ENCODE data around the gene DIP2B.

The DIP2B gene

DNA sequence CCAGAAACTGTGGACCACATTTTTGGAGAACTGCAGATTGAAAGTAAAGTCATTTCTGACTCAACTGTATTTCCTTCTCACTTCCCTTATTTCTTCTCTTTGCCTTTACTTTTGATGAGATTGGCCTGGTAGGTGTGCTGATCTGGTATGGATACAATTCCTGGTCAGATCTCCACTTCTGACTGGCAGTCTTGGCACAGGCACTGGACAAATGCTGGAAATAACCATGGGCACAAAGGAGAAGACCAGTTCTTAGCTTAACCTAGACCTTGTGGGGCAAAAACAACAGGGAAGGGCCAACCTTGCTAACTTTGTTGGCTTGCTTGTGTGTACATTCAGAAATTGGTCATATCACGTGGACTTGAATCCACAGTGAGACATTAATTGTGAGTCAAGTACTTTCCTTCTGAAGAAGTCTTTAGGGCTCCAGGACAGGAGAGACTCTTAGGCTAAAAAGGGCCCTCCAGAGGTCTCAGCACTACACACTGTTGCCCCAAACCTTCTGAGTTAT, 75.0 kb downstream of the DIP2B start:
- no peak for DNase-seq (ENCODE audit: low read depth)

GRCh38 chr12:50580436-50580835, 75.7 kb downstream of the DIP2B start:
- no peak for DNase-seq (ENCODE audit: low read depth)

DNA sequence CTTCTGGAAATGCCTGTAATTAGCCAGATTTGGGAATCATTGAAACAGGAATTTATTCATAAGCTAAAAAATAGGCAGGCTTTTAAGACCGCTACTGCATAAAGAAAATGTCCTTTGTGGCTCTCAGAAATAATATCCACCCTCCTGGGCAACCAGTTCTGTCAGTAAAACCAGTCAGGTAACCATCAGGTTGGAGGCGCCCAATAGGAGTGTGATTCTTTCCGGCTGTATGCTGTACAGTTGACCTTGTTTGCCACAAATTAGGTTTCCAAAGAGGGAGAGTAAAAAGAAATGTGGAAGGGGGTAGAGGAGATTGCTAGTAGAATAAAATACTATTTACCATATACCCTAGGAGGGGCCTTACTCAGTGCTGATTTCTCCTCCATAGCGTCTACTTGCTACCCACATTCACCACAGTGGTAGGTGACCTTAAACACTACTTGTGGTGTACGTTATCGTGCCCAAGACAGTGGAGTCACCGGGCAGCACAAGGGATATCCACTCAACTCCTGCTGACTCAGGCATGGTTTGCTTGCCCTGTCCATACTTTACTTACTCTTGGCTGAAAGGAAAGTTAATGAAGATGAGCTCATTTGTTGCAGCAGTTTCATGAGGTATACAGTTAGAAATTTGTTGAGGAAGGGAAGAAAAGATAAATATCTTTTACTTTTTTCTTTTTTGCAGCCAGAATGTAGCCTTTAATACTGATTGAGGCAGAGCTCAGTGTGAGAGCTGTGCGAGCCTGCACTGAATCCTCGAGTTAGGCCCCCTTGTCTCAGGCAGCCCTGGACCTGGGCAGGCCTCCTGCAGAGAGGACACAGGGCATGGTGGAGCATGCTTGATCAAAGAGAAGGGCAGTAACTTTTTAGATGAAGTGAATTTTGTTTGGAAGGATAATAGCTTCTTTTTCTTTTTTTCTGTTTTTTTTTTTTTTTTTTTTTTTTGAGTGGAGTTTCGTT, 76.7 kb downstream of the DIP2B start:
- no peak for DNase-seq (ENCODE audit: low read depth)

DNA sequence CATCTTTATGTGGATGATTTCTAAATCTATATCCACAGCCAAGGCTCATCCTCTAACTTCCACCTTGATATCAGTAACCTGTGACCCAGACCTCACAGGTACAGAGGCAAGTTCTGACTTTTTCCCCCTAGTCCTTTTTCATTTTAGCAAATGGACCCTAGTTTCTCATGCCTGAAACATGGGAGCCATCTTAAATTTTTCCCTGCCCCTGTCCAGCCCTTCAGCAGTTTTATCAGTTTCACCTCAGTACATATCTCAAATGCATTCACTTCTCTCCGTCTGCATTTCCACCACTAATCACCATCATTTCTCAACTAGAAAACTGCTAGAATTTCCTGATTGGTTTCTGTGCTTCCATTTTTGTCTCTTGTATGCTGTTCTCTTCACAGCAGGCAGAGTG, 79.3 kb downstream of the DIP2B start:
- DNase-seq (ENCODE audit: low read depth): no peak

DNA sequence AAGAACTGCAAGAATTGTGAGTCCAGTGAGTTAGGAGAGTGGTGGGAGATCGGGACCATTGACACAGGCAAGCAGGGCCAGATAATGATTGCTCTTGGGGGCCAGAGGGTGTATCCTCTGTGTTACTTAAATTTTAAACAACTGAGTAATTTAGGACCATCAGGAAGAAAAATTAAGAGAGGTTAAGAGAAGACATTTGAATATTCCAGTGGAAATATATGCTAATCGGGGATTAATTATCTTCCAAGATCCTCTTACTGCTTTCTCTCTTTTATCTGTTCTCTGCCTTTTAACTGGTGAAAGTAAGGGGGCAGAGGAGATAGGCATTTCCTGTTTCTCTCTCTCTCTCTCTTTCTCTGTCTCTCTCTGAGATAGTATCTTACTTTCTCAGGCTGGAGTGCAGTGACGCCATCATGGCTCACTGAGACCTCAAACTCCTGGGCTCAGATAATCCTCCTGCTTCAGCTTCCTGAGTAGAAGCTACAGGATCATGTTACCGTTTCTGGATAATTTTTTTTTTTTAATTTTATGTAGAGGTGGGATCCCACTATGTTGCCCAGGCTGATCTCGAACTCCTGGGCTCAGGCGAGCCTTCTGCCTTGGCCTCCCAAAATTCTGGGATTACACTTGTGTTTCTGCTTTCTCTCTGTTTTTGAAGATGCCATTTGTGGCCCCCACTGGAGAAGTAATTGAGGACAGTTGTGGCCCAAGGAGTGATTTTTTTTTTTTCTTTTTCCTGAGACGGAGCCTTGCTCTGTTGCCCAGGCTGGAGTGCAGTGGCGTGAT, 85.1 kb downstream of the DIP2B start:
- DNase-seq (ENCODE audit: low read depth): peak; percentile 14

- DNase-seq (ENCODE audit: low read depth): no peak
Measured at GRCh38 chr12:50590869-50591268, 86.1 kb downstream of the DIP2B start.

DNA sequence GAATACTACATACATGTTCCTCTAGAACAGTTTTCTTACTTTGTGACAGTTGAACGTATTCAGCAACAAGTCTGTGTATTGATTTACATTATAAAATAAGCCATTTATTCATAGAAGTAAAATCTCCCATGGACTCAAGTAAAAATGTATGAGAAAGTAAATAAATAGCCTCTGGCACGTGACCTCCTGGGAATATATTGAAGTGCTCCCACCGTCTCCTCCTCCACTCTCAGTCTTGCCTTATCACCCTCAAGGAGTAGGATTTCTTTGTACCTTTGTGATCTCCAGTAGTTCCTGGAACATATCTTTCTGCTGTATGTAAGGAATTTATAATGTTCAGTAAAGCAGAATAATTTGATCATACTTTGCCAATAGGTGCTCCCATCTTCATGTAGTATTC, 90.9 kb downstream of the DIP2B start:
- DNase-seq (ENCODE audit: low read depth): no peak

DNA sequence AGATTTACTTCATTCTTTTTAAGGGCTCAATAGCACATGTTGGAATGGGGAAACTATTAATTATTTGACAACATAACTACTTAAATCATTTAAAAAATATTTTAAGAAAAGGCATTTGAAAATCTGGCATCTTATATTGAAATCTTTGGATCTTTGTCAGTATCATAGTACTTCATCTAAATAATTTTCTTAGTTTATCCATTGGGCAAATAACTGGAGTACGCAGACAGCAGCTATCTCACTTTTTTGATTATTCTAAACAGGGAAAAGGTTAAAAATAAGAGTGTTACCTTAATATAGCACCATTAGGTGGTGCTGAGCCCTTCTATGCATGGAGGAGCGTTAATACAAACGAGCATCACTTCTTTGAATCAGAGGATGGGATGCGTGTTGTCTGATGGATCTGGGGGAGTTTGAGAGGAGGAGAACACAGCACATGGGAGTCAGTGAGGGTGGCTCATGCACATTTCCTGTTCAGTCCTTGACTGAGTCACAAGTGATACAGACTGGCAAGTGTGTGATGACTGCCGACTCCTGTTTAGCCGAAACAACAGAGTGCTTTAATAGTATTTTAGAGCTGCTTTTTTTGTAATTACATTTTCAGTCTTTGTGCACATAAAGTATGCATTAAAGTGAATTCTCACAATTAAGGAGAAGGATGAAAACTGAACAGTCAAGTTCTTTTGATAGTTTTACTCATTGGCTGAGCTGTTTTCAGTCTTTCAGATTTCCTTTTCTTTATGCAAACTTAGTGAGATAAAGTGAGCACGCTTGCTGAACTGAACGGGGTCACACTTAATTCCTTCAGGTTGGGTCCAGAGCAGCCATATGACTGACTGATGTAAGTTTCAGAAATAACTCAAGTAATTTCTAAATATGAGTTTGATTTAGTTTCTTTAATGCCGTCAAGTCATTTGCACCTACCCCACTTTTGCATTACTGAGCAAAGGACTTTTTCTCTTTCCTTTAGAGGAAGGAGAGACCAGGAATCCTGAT, 92.7 kb downstream of the DIP2B start:
- peak; percentile 57 for DNase-seq (ENCODE audit: low read depth)

- DNase-seq (ENCODE audit: low read depth): no peak
Measured at GRCh38 chr12:50598321-50598862, 93.6 kb downstream of the DIP2B start.

DNA sequence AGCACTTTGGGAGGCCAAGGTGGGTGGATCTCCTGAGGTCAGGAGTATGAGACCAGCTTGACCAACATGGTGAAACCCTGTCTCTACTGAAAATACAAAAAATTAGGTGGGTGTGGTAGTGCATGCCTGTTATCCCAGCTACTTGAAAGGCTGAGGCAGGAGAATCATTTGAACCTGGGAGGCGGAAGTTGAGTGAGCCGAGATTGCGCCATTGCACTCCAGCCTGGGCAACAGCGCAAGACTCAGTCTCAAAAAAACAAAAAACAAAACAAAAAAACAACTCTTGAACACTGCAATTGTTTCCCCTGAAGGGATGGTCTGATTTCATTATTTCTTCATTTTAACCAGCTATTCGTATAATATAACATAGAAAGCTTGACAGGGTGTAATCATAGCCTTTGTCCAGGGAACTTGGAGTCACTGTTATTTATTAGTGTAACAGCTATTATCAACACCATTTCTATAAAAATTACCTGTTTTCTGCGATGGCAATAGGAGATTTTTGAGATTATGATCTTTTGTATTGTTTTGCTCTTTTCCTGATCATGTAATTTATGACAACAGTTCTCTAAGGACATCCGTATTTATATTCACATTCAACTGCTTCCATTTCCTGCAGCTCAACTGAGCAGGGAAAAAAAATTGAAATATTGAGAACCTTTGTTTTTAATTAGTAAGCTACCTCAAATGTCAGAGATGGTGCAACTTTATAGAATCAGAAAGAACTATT, 94.7 kb downstream of the DIP2B start:
- DNase-seq (ENCODE audit: low read depth): no peak

DNA sequence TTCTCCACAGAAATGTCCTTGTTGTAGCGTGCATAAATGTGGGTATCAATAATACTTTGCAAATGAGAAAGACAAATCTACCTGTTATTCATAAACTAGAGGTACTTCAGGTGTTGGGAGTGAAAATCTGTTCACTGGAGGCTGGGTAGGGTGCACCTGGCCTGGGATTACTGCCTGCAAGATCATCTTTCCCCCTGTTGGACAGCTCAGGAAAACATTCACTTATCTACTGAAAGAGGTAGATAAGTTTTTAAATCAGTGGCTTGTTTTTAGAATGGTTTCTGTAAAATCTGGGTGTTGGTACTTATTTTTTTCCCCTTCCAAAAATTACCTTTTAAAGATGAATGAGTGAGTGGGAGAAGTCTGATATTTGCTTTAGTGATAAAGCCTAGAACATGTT, 95.6 kb downstream of the DIP2B start:
- DNase-seq (ENCODE audit: low read depth): no peak

DNA sequence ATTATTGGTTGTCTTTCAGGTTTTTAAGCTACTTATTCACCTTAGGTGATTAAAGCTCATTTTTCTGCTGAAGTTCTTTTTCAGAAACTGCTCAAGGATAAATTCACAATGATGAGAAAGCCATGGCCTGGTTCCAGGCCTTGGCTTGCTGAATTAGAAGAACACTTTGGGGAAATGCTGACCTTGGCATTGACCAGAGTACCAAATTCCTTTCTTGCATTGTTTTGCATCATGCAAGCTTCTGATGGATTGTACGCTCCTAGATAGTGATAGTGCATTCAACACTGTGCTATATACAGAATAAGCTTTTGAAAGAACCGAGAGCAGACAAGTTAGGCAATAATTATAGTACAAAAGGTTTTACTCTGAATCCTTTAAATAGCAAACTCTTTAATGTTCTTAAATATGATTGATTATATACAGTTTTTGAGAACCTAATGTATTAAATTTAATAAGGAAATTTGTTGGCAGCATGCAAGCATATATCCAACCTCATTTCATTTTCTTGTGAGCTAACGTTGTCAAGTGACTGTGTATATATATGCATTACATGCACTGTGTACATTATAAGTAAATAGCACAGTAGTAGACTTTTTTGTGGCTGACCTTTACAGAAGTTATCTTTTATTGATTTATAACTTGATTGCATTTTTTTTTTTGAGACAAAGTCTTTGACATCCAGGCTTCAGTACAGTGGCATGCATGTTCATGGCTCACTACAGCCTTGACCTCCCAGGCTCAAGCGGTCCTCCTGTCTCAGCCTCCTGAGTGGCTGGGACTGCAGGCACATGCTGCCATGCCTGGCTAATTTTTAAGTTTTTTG, 99.2 kb downstream of the DIP2B start:
- no peak for DNase-seq (ENCODE audit: low read depth)

GRCh38 chr12:50604640-50604920, 99.8 kb downstream of the DIP2B start:
- no peak for DNase-seq (ENCODE audit: low read depth)

DNA sequence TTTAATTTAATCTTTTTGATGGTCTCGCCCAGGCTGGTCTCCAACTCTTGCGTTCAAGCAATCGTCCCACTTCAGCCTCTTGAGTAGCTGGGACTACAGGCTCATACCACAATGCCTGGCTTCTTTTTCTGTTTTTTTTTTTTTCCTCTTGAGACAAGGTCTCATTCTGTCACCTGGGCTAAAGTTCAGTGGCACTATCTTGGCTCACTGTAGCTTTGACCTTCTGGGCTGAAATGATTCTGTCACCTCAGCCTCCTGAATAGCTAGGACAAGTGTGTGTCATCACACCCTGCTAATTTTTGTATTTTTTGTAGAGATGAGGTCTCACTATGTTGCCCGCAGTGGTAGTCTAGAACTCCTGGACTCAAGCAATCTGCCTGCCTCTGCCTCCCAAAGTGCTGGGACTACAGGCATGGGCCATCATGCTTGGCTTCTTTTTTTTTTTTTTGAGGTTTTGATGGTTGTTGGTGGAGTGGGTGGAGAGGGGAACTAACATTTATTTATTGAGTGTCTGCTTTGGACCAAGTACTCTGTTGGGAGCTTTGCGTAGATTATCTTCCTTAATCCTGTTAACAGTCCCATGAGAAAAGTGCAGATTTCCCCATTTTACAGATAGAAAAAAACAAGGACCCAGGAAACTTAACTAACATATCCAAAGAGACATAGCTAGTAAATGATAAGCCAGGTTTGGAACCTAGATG, 102.0 kb downstream of the DIP2B start:
- no peak for DNase-seq (ENCODE audit: low read depth)

DNA sequence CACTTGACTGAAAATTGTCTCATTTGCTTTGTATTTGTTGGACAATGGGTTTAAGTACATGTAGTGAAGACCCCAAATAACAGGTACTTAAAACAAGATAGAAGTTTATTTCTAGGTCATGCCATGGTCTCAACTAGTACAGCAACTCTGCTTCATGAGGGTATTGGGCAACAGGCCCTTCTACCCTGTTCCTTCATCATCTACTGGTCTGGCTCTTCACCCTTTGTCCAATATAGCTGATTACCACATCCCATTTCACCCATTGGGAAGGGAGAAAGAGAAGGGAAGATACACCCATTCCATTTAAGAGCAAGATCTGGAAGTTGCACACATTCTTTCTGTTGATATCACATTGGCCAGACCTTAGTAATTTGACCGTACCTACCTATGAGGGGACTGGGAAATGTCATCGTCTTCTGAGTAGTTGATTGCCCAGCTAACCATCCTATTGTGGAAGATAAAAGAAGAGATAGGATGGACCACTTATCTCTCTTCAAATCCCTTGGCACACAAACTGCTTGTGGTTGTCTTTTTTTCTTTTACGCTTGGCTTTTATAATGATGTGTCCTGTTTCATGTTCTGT, 104.6 kb downstream of the DIP2B start:
- no peak for DNase-seq (ENCODE audit: low read depth)

DNA sequence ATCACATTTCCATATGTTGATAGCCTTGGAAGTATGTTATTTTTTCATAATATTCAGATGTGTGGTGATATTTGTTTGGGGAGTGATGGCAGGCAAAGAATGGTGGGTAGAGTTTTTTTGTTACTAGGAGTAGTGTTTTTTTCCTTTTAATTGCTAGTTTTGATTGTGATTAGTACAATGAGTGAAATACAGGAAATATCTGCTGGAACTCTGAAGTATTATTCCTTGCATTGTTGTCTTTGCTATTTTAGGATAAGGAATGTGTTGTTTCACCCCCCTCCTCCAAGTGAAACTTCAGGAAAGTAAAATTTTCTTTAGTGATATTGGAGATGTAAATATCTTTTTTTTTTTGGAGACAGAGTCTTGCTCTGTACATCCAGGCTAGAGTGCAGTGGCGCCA, 105.4 kb downstream of the DIP2B start:
- no peak for DNase-seq (ENCODE audit: low read depth)

- no peak for DNase-seq (ENCODE audit: low read depth)
Measured at GRCh38 chr12:50611021-50611744, 106.4 kb downstream of the DIP2B start.

GRCh38 chr12:50612882-50613281, 108.1 kb downstream of the DIP2B start:
- DNase-seq (ENCODE audit: low read depth): no peak
